Right ventricle myocardium superior (tissue), 1 donor: ENCODE data around the gene NTRK2. TPM values are rescaled to one million over a fixed set of nuclear protein-coding genes. Genes with fewer than 3 reads are reported as not detected.

Source experiments
- ATAC-seq: fragments of 200-7000 bp; cut with Tn5 transposase; one replicate; pipeline ENCODE4 v1.9.1; 2020; ENCODE audit warnings: mild to moderate bottlenecking; ENCODE audit not compliant: poor library complexity
- DNase-seq: peaks from one replicate; pipeline ENCODE4 v3.0.0-alpha.2; 2020
- intact Hi-C: fragments of 100-400 bp; cut with DNase I; formaldehyde crosslinking; loops from one replicate; pipeline ENCODE4 v1.11.2; 2022
- total RNA-seq: library from RNA; stranded (reverse); fragmentation: NEBNext Ultra II Directional; extraction: Animal tissue kit (Norgen Biotek cat#: 25700); gene quantifications from one replicate; pipeline ENCODE4 v1.2.1, GENCODE V29; 2021
- donor health status: DM: no; HTN: yes; CAD: no; lungs with severe emphysema.

The NTRK2 gene
- total RNA-seq, 1 donor from 2014 or later = 4.5 TPM

- intact Hi-C loops = no loop called here
- DNase-seq (no peak), ATAC-seq (no peak)
These were observed 89.3 kb downstream of the NTRK2 start for GRCh38 chr9:84758817-84759216.

GRCh38 chr9:84759300-84759750 lies 89.8 kb downstream of the NTRK2 start:
- no peak for ATAC-seq
- intact Hi-C loops = no loop called here

GRCh38 chr9:84759804-84760203 lies 90.3 kb downstream of the NTRK2 start:
- DNase-seq (no peak), ATAC-seq (no peak)
- intact Hi-C loops = no loop called here

More at GRCh38 chr9:84759300-84759750, 89.8 kb downstream of the NTRK2 start:
- no peak for DNase-seq

GRCh38 chr9:84761137-84761808 lies 91.7 kb downstream of the NTRK2 start:
- intact Hi-C loops = no loop called here
- no peak for DNase-seq
- no peak for ATAC-seq

- no peak for DNase-seq
- intact Hi-C loops = no loop called here
- no peak for ATAC-seq
These were observed 103.0 kb downstream of the NTRK2 start for GRCh38 chr9:84772511-84772910.

- DNase-seq = no peak
- intact Hi-C loops = no loop called here
- ATAC-seq = no peak
These were observed 103.5 kb downstream of the NTRK2 start for GRCh38 chr9:84773022-84773421.

GRCh38 chr9:84775056-84775643 lies 105.6 kb downstream of the NTRK2 start:
- ATAC-seq (no peak), DNase-seq (no peak)
- intact Hi-C loops = no loop called here

- DNase-seq (no peak), ATAC-seq (no peak)
- intact Hi-C loops = no loop called here
These were observed 109.0 kb downstream of the NTRK2 start for GRCh38 chr9:84778570-84778969.

- ATAC-seq = no peak
- intact Hi-C loops = loop anchor here (5.0 to 10.0 kb wide), 3 partner anchors 65 to 175 kb away; no protein-coding TSS in a partner anchor
- no peak for DNase-seq
These were observed 110.4 kb downstream of the NTRK2 start for GRCh38 chr9:84779883-84780282.

GRCh38 chr9:84780385-84780784 lies 110.9 kb downstream of the NTRK2 start:
- intact Hi-C loops = loop anchor here (5.0 to 10.0 kb wide), 3 partner anchors 64 to 174 kb away; no protein-coding TSS in a partner anchor
- ATAC-seq (no peak), DNase-seq (no peak)

- intact Hi-C loops = loop anchor here (5.0 to 10.0 kb wide), 3 partner anchors 63 to 173 kb away; no protein-coding TSS in a partner anchor
- no peak for ATAC-seq
- no peak for DNase-seq
These were observed 111.9 kb downstream of the NTRK2 start for GRCh38 chr9:84781458-84781857.

GRCh38 chr9:84781931-84782866 lies 112.7 kb downstream of the NTRK2 start:
- DNase-seq (no peak), ATAC-seq (no peak)
- intact Hi-C loops = loop anchor here (5.0 to 10.0 kb wide), 3 partner anchors 63 to 173 kb away; no protein-coding TSS in a partner anchor

GRCh38 chr9:84785792-84786547 lies 116.4 kb downstream of the NTRK2 start:
- no peak for DNase-seq
- ATAC-seq = no peak
- intact Hi-C loops = loop anchor here (10.0 kb wide), 2 partner anchors 59 to 169 kb away; no protein-coding TSS in a partner anchor

- ATAC-seq (no peak), DNase-seq (no peak)
- intact Hi-C loops = loop anchor here (10.0 kb wide), 2 partner anchors 56 to 166 kb away; no protein-coding TSS in a partner anchor
These were observed 119.4 kb downstream of the NTRK2 start for GRCh38 chr9:84788803-84789462.

- intact Hi-C loops = loop anchor here (10.0 kb wide), 2 partner anchors 55 to 165 kb away; no protein-coding TSS in a partner anchor
- ATAC-seq (no peak), DNase-seq (no peak)
These were observed 119.9 kb downstream of the NTRK2 start for GRCh38 chr9:84789463-84789830.

GRCh38 chr9:84791643-84792042 lies 122.1 kb downstream of the NTRK2 start:
- intact Hi-C loops = no loop called here
- DNase-seq = no peak
- no peak for ATAC-seq

GRCh38 chr9:84793251-84793650 lies 123.7 kb downstream of the NTRK2 start:
- DNase-seq (no peak), ATAC-seq (no peak)
- intact Hi-C loops = no loop called here
